Mesenchymal stem cell (in vitro differentiated cells and primary cell): Measurements from ENCODE around the gene POU6F1.

Experiments used
- DNase-seq: peaks from one replicate; pipeline ENCODE4 v3.0.0-alpha.2; 2013
- H2AFZ ChIP-seq: one replicate; pipeline ENCODE4 v1.6.1; 2013; ENCODE audit warnings: low read depth, mild to moderate bottlenecking, control low read depth, inconsistent platforms, low read length, moderate library complexity
- H2AK5ac ChIP-seq: 2 replicates; pipeline ENCODE4 v1.6.1; 2013; ENCODE audit warnings: low read length, moderate library complexity, mild to moderate bottlenecking, inconsistent platforms; ENCODE audit not compliant: severe bottlenecking
- H2BK120ac ChIP-seq: one replicate; pipeline ENCODE4 v1.6.1; 2013; ENCODE audit warnings: low read depth, mild to moderate bottlenecking, inconsistent platforms, low read length, moderate library complexity
- H2BK12ac ChIP-seq, 2 experiments: one replicate each; pipeline ENCODE4 v1.6.1; 2013; ENCODE audit warnings: inconsistent platforms in 2 of 2, low read length in 2 of 2, mild to moderate bottlenecking in 2 of 2, moderate library complexity in 2 of 2, control low read depth in 1 of 2
- H2BK15ac ChIP-seq: one replicate; pipeline ENCODE4 v1.6.1; 2013; ENCODE audit warnings: mild to moderate bottlenecking, low read depth, inconsistent platforms; ENCODE audit not compliant: poor library complexity, severe bottlenecking
- H2BK5ac ChIP-seq: 2 replicates; pipeline ENCODE4 v1.6.1; 2013; ENCODE audit warnings: low read depth, mild to moderate bottlenecking, low read length, control low read depth, inconsistent platforms; ENCODE audit not compliant: poor library complexity, severe bottlenecking
- H3K14ac ChIP-seq, 2 experiments: one replicate each; pipeline ENCODE4 v1.6.1; 2013; ENCODE audit warnings: inconsistent platforms in 2 of 2, low read length in 2 of 2, control low read depth in 1 of 2, mild to moderate bottlenecking in 1 of 2, moderate library complexity in 1 of 2
- H3K18ac ChIP-seq, 2 experiments: one replicate each; pipeline ENCODE4 v1.6.1; 2013; ENCODE audit warnings: inconsistent platforms in 2 of 2, low read length in 2 of 2, control low read depth in 1 of 2, low read depth in 1 of 2, mild to moderate bottlenecking in 1 of 2
- H3K23ac ChIP-seq, 2 experiments: one replicate each; pipeline ENCODE4 v1.6.1; 2013; ENCODE audit warnings: inconsistent platforms in 2 of 2, low read length in 2 of 2, mild to moderate bottlenecking in 2 of 2, moderate library complexity in 2 of 2, control low read depth in 1 of 2
- H3K27ac ChIP-seq: 2 replicates; pipeline ENCODE4 v1.5.1; 2013; ENCODE audit warnings: mild to moderate bottlenecking, moderate library complexity, low read length, control low read depth, inconsistent platforms; ENCODE audit not compliant: poor library complexity, severe bottlenecking
- H3K27me3 ChIP-seq, 2 experiments: 2 replicates each; pipeline versions ENCODE4 v1.6.1 to v1.7.0; 2013; ENCODE audit warnings: low read length in 2 of 2, mild to moderate bottlenecking in 2 of 2, moderate library complexity in 2 of 2, control low read depth in 1 of 2, inconsistent platforms in 1 of 2; ENCODE audit not compliant: control insufficient read depth in 1 of 2, insufficient read depth in 1 of 2
- H3K36me3 ChIP-seq, 2 experiments: 2 replicates each; pipeline versions ENCODE4 v1.6.1 to v1.7.0; 2013; ENCODE audit warnings: low read length in 2 of 2, control low read depth in 1 of 2, inconsistent platforms in 1 of 2, low read depth in 1 of 2, mild to moderate bottlenecking in 1 of 2; ENCODE audit not compliant: insufficient read depth in 2 of 2, control insufficient read depth in 1 of 2
- H3K4ac ChIP-seq, 2 experiments: one replicate each; pipeline ENCODE4 v1.6.1; 2013; ENCODE audit warnings: inconsistent platforms in 2 of 2, low read length in 2 of 2, mild to moderate bottlenecking in 2 of 2, moderate library complexity in 2 of 2, control low read depth in 1 of 2, low read depth in 1 of 2
- H3K4me1 ChIP-seq: 2 replicates; pipeline ENCODE4 v1.6.1; 2013; ENCODE audit warnings: low read depth, low read length, control low read depth; ENCODE audit not compliant: control insufficient read depth, insufficient read depth
- H3K4me2 ChIP-seq: 2 replicates; pipeline ENCODE4 v1.6.1; 2013; ENCODE audit warnings: low read length, mild to moderate bottlenecking, inconsistent platforms; ENCODE audit not compliant: poor library complexity, severe bottlenecking
- H3K4me3 ChIP-seq, 2 experiments: 2 replicates each; pipeline versions ENCODE4 v1.5.1 to v1.7.0; 2013; ENCODE audit warnings: low read length in 2 of 2, mild to moderate bottlenecking in 2 of 2, control low read depth in 1 of 2, low read depth in 1 of 2; ENCODE audit not compliant: insufficient read depth in 1 of 2
- H3K79me1 ChIP-seq: replicated peaks from 2 replicates; pipeline ENCODE4 v1.6.1; 2013; ENCODE audit warnings: mild to moderate bottlenecking, control low read depth, low read length, inconsistent platforms; ENCODE audit not compliant: poor library complexity, severe bottlenecking
- H3K9ac ChIP-seq: 2 replicates; pipeline ENCODE4 v1.7.0; 2013; ENCODE audit warnings: mild to moderate bottlenecking, low read length, moderate library complexity
- H3K9me3 ChIP-seq: 2 replicates; pipeline ENCODE4 v1.7.0; 2013; ENCODE audit warnings: mild to moderate bottlenecking, low read length; ENCODE audit not compliant: control insufficient read depth
- H4K8ac ChIP-seq: one replicate; pipeline ENCODE4 v1.6.1; 2013; ENCODE audit warnings: inconsistent platforms, mild to moderate bottlenecking, low read length, moderate library complexity
- H4K91ac ChIP-seq: one replicate; pipeline ENCODE4 v1.6.1; 2013; ENCODE audit warnings: mild to moderate bottlenecking, low read length, inconsistent platforms
- WGBS: methylation state at CpG from one replicate; pipeline ENCODE4 v1.1.7; 2013; ENCODE audit warnings: mixed read lengths; 5-methylcytosine and 5-hydroxymethylcytosine counted together

POU6F1 gene

GRCh38 chr12:51183816-51184215 lies 34.0 kb downstream of the POU6F1 start:
- no peaks in the 10 kb centered on the region for H3K9me3 ChIP-seq
- H2AK5ac ChIP-seq, result no peak overlapping the region
- H3K4ac ChIP-seq, result no peak overlapping the region
- 66% methylated on average over 3 of the region's 3 CpGs for WGBS
- no peak overlapping the region for H2BK5ac ChIP-seq
- no peak overlapping the region for H4K8ac ChIP-seq
- no peak overlapping the region for H2BK15ac ChIP-seq
- H4K91ac ChIP-seq, result no peak overlapping the region
- no peak overlapping the region for H3K27ac ChIP-seq
- H3K4me1 ChIP-seq, result no peaks in the 10 kb centered on the region
- DNase-seq, result peak; percentile 22
- H3K4me3 ChIP-seq, result no peak overlapping the region
- H3K79me1 ChIP-seq, result no peaks in the 10 kb centered on the region
- H2BK12ac ChIP-seq, result no peak overlapping the region
- no peak overlapping the region for H3K23ac ChIP-seq
- H3K4me2 ChIP-seq, result no peak overlapping the region
- H3K14ac ChIP-seq, result no peak overlapping the region
- H3K27me3 ChIP-seq, result peaks cover 0 to 7% of the 10 kb centered on the region in 2 experiments
- no peak overlapping the region for H2AFZ ChIP-seq
- no peak overlapping the region for H3K9ac ChIP-seq
- H2BK120ac ChIP-seq, result no peak overlapping the region
- no peaks in the 10 kb centered on the region for H3K36me3 ChIP-seq
- no peak overlapping the region for H3K18ac ChIP-seq

DNA sequence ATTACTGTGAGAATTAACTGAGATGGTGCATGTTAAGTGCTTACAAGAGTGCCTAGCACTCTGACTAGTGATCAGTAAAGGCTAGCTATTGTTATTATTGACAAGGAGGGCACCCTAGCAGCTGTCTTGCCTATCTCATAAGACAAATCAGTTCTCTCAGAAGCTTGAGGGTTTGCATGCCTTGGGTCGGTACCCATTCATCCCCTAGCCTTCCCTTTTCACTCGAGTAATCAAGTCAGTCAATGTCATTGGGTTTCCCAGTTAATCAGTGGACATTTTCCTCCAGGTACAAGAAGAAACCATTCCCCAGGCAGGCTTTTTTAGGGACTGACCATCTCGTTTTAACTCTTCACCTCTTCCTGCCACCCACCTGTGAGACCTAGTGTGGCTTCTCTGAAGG lies 34.5 kb downstream of the POU6F1 start:
- Histone ChIP-seq H3K18ac (no peak overlapping the region), H2BK120ac (no peak overlapping the region), H3K9me3 (no peaks in the 10 kb centered on the region), H4K8ac (no peak overlapping the region), H3K4me3 (no peak overlapping the region), H2BK5ac (no peak overlapping the region), H2BK12ac (no peak overlapping the region), H2BK15ac (no peak overlapping the region), H2AK5ac (no peak overlapping the region), H3K36me3 (no peaks in the 10 kb centered on the region), H3K27ac (no peak overlapping the region), H3K79me1 (no peaks in the 10 kb centered on the region), H4K91ac (no peak overlapping the region), H3K9ac (no peak overlapping the region), H3K4ac (no peak overlapping the region), H3K14ac (no peak overlapping the region), H3K4me1 (no peaks in the 10 kb centered on the region), H2AFZ (no peak overlapping the region), H3K27me3 (peaks cover 0 to 7% of the 10 kb centered on the region in 2 experiments), H3K4me2 (no peak overlapping the region), H3K23ac (no peak overlapping the region)
- no peak for DNase-seq
- WGBS, result 75% methylated on average over 3 of the region's 3 CpGs

DNA sequence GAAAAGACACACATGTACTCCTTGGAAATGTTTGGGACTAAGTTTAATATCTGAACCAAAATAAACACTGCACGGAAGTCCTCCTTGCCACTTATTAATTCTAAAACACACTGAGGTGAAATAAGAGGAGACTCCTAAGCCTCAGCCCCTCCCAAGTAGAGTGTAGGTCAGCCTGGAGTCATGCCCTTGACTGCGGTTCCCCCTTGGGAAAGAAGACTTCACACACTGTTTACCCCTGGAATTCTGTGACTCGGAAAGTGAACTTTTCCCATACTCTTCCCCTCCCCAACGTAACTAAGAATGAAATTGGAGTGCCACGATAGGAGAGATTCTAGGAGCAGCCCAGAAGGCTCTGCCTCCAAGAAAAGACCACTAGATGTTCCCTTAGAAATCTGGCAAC lies 36.3 kb downstream of the POU6F1 start:
- Histone ChIP-seq H4K8ac (no peak overlapping the region), H3K36me3 (no peaks in the 10 kb centered on the region), H3K23ac (no peak overlapping the region), H3K18ac (no peak overlapping the region), H2AK5ac (no peak overlapping the region), H3K4me3 (no peak overlapping the region), H3K79me1 (no peaks in the 10 kb centered on the region), H3K14ac (no peak overlapping the region), H2BK12ac (no peak overlapping the region), H2BK15ac (no peak overlapping the region), H4K91ac (no peak overlapping the region), H3K4me2 (no peak overlapping the region), H3K4me1 (no peaks in the 10 kb centered on the region), H2BK5ac (no peak overlapping the region), H2BK120ac (no peak overlapping the region), H3K4ac (no peak overlapping the region), H3K27me3 (peaks cover 0 to 7% of the 10 kb centered on the region in 2 experiments), H3K27ac (no peak overlapping the region), H3K9me3 (no peaks in the 10 kb centered on the region), H3K9ac (no peak overlapping the region), H2AFZ (no peak overlapping the region)
- no peak for DNase-seq
- 75% methylated on average over 5 of the region's 5 CpGs for WGBS

GRCh38 chr12:51177897-51178296 lies 40.0 kb downstream of the POU6F1 start:
- Histone ChIP-seq H2AK5ac (no peak overlapping the region), H3K4me1 (no peaks in the 10 kb centered on the region), H3K4me2 (no peak overlapping the region), H2BK15ac (no peak overlapping the region), H3K23ac (no peak overlapping the region), H3K14ac (no peak overlapping the region), H3K36me3 (no peaks in the 10 kb centered on the region), H3K9ac (no peak overlapping the region), H3K9me3 (no peaks in the 10 kb centered on the region), H2AFZ (no peak overlapping the region), H2BK12ac (no peak overlapping the region), H2BK120ac (no peak overlapping the region), H3K4me3 (no peak overlapping the region), H2BK5ac (no peak overlapping the region), H4K8ac (no peak overlapping the region), H3K4ac (no peak overlapping the region), H3K27me3 (no peaks in the 10 kb centered on the region), H3K18ac (no peak overlapping the region), H3K79me1 (no peaks in the 10 kb centered on the region), H4K91ac (no peak overlapping the region), H3K27ac (no peak overlapping the region)
- WGBS, result 100% methylated on average over 2 of the region's 2 CpGs
- DNase-seq, result no peak
